H1 (cell line): ENCODE data around the gene ARHGEF1. TPM values are rescaled to one million over a fixed set of nuclear protein-coding genes. Genes with fewer than 3 reads are reported as not detected.

Source experiments
- CTCF ChIA-PET: fragments of 300-600 bp; sonication (Branson Sonifier 250); formaldehyde crosslinking; loops from one replicate; lab custom pipeline; 2021; ENCODE audit not compliant: partially characterized antibody; lab: Charles Lee
- POLR2A ChIA-PET: fragments of 300-600 bp; sonication (Branson Sonifier 250); formaldehyde crosslinking; loops from one replicate; lab custom pipeline; 2021; ENCODE audit warnings: inconsistent platforms; ENCODE audit not compliant: partially characterized antibody; lab: Charles Lee
- DNase-seq, 2 experiments: peaks; one replicate each; pipeline versions ENCODE4 v3.0.0 to v3.0.0-alpha.2; 2010 to 2022; ENCODE audit warnings: low spot score in 2 of 2, low read depth in 1 of 2, mixed read lengths in 1 of 2
- FAIRE-seq: peaks from 2 replicates; lab custom pipeline; 2011; peaks lifted over from hg19 to GRCh38; lab: Jason Lieb, UNC
- H2AFZ ChIP-seq: 2 replicates; pipeline ENCODE4 v1.8.1; 2012; ENCODE audit warnings: low read length, inconsistent platforms
- H2AK5ac ChIP-seq: 2 replicates; pipeline ENCODE4 v1.6.1; 2013; ENCODE audit warnings: low read depth, low read length
- H2BK120ac ChIP-seq: replicated peaks from 2 replicates; pipeline ENCODE3; 2013; ENCODE audit warnings: low read depth, low read length, inconsistent platforms
- H2BK12ac ChIP-seq: 2 replicates; pipeline ENCODE4 v1.6.1; 2013; ENCODE audit warnings: low read depth, low read length
- H2BK15ac ChIP-seq: 2 replicates; pipeline ENCODE4 v1.6.1; 2013; ENCODE audit warnings: low read length
- H2BK20ac ChIP-seq: 2 replicates; pipeline ENCODE4 v1.6.1; 2013; ENCODE audit warnings: low read length
- H2BK5ac ChIP-seq: 2 replicates; pipeline ENCODE4 v1.6.1; 2013; ENCODE audit warnings: low read depth, low read length
- H3K14ac ChIP-seq: 2 replicates; pipeline ENCODE4 v1.6.1; 2013; ENCODE audit warnings: inconsistent platforms; ENCODE audit not compliant: insufficient read length
- H3K18ac ChIP-seq: 2 replicates; pipeline ENCODE4 v1.6.1; 2013; ENCODE audit warnings: low read length; ENCODE audit errors: extremely low read depth
- H3K23ac ChIP-seq: 2 replicates; pipeline ENCODE4 v1.6.1; 2013; ENCODE audit warnings: inconsistent platforms; ENCODE audit not compliant: insufficient read length
- H3K23me2 ChIP-seq: 2 replicates; pipeline ENCODE4 v1.6.1; 2013; ENCODE audit warnings: low read depth, low read length
- H3K27ac ChIP-seq: 2 replicates; pipeline ENCODE4 v1.6.1; 2011; ENCODE audit warnings: low read depth, low read length, inconsistent platforms
- H3K27me3 ChIP-seq, 4 experiments: replicated peaks in 1 of 4; 1 replicate in 1 of 4; 2 replicates in 3 of 4; pipeline versions ENCODE4 v1.6.1 to v1.8.1; 2011 to 2013; ENCODE audit warnings: low read length in 3 of 4, mild to moderate bottlenecking in 3 of 4, inconsistent platforms in 2 of 4, mixed read lengths in 2 of 4, moderate library complexity in 1 of 4; ENCODE audit not compliant: control insufficient read depth in 3 of 4, insufficient read depth in 3 of 4; ENCODE audit errors: extremely low read depth in 1 of 4
- H3K36me3 ChIP-seq, 4 experiments: 2 replicates each; pipeline versions ENCODE4 v1.6.1 to v1.8.1; 2011 to 2013; ENCODE audit warnings: mild to moderate bottlenecking in 4 of 4, low read length in 3 of 4, moderate library complexity in 2 of 4, control low read depth in 1 of 4, inconsistent platforms in 1 of 4; ENCODE audit not compliant: insufficient read depth in 4 of 4, control insufficient read depth in 2 of 4
- H3K4ac ChIP-seq: replicated peaks from 2 replicates; pipeline ENCODE3; 2013; ENCODE audit warnings: low read length, low read depth, mixed read lengths, inconsistent platforms; ENCODE audit not compliant: insufficient read length
- H3K4me1 ChIP-seq, 4 experiments: replicated peaks in 1 of 4; 1 replicate in 1 of 4; 2 replicates in 3 of 4; pipeline versions ENCODE4 v1.6.1 to v1.8.1; 2011 to 2013; ENCODE audit warnings: low read length in 3 of 4, inconsistent platforms in 2 of 4, mixed read lengths in 1 of 4; ENCODE audit not compliant: insufficient read depth in 4 of 4, control insufficient read depth in 3 of 4
- H3K4me2 ChIP-seq, 2 experiments: 2 replicates each; pipeline versions ENCODE4 v1.6.1 to v1.8.1; 2011 to 2013; ENCODE audit warnings: low read depth in 2 of 2, low read length in 2 of 2, control low read depth in 1 of 2, inconsistent platforms in 1 of 2, mild to moderate bottlenecking in 1 of 2; ENCODE audit not compliant: insufficient read depth in 1 of 2
- H3K4me3 ChIP-seq, 4 experiments: fragments of 200-600, 300-600 bp in 1 of 4; sonication (generic), shearing (Covaris generic), sonication (Bioruptor Twin) in 1 of 4; 2 replicates each; pipeline versions ENCODE4 v1.5.1 to v1.8.1; 2011 to 2016; ENCODE audit warnings: low read length in 4 of 4, low read depth in 3 of 4, control low read depth in 2 of 4, inconsistent platforms in 2 of 4, mild to moderate bottlenecking in 2 of 4, mixed read lengths in 1 of 4, moderate library complexity in 1 of 4; ENCODE audit not compliant: insufficient read depth in 2 of 4; ENCODE audit errors: extremely low read depth in 1 of 4
- H3K56ac ChIP-seq: replicated peaks from 2 replicates; pipeline ENCODE3; 2013; ENCODE audit warnings: low read depth, mild to moderate bottlenecking, mixed read lengths, low read length, inconsistent platforms; ENCODE audit not compliant: insufficient read length
- H3K79me1 ChIP-seq: 2 replicates; pipeline ENCODE4 v1.6.1; 2013; ENCODE audit warnings: low read depth, low read length, control low read depth
- H3K79me2 ChIP-seq, 2 experiments: 2 replicates each; pipeline versions ENCODE4 v1.6.1 to v1.8.1; 2012 to 2013; ENCODE audit warnings: low read length in 2 of 2, mild to moderate bottlenecking in 2 of 2, inconsistent platforms in 1 of 2; ENCODE audit not compliant: insufficient read depth in 2 of 2, control insufficient read depth in 1 of 2
- H3K9ac ChIP-seq, 4 experiments: replicated peaks in 1 of 4; 1 replicate in 1 of 4; 2 replicates in 3 of 4; pipeline versions ENCODE4 v1.6.1 to v1.8.1; 2011 to 2013; ENCODE audit warnings: low read depth in 3 of 4, low read length in 3 of 4, control low read depth in 2 of 4, mild to moderate bottlenecking in 2 of 4, moderate library complexity in 2 of 4, inconsistent platforms in 1 of 4; ENCODE audit errors: extremely low read depth in 1 of 4
- H3K9me3 ChIP-seq, 2 experiments: 2 replicates each; pipeline versions ENCODE4 v1.6.1 to v1.8.1; 2012 to 2013; ENCODE audit warnings: mild to moderate bottlenecking in 2 of 2, moderate library complexity in 2 of 2, control low read depth in 1 of 2, inconsistent platforms in 1 of 2, low read depth in 1 of 2, low read length in 1 of 2, mixed read lengths in 1 of 2; ENCODE audit not compliant: insufficient read depth in 2 of 2
- H4K20me1 ChIP-seq, 2 experiments: replicated peaks in 1 of 2; 2 replicates each; pipeline versions ENCODE3 to v1.8.1; 2011 to 2013; ENCODE audit warnings: inconsistent platforms in 2 of 2, low read length in 2 of 2, mild to moderate bottlenecking in 1 of 2; ENCODE audit not compliant: insufficient read depth in 2 of 2, control insufficient read depth in 1 of 2
- H4K5ac ChIP-seq: 2 replicates; pipeline ENCODE4 v1.6.1; 2013; ENCODE audit warnings: low read length, low read depth, mixed read lengths, inconsistent platforms; ENCODE audit not compliant: insufficient read length
- H4K8ac ChIP-seq: 2 replicates; pipeline ENCODE4 v1.8.0; 2013; ENCODE audit warnings: mild to moderate bottlenecking, moderate library complexity, low read length, inconsistent platforms; ENCODE audit not compliant: insufficient read depth; ENCODE audit errors: extremely low read depth
- H4K91ac ChIP-seq: replicated peaks from 2 replicates; pipeline ENCODE3; 2013; ENCODE audit warnings: low read length, mixed read lengths, inconsistent platforms; ENCODE audit not compliant: insufficient read length
- RBBP5 ChIP-seq: IDR thresholded peaks from 2 replicates; pipeline ENCODE4 v1.7.1; 2012; ENCODE audit warnings: low read depth, mild to moderate bottlenecking, inconsistent platforms, low read length, moderate library complexity, borderline replicate concordance
- RNF2 ChIP-seq: fragments of 200-900, 300-1000 bp; sonication (generic); IDR thresholded peaks from 2 replicates; pipeline ENCODE4 v1.7.1; 2016; ENCODE audit warnings: borderline replicate concordance, low read depth, mild to moderate bottlenecking, antibody characterized with exemption, low read length; ENCODE audit not compliant: poor library complexity, severe bottlenecking; ENCODE audit errors: missing control alignments
- TEAD4 ChIP-seq: IDR thresholded peaks from 2 replicates; pipeline ENCODE4 v1.6.1; 2012; ENCODE audit warnings: low read depth, low read length, inconsistent platforms, mixed read lengths
- WGBS, 2 experiments: shearing (Covaris generic) in 1 of 2; methylation state at CpG; one replicate each; pipeline versions ENCODE4 v1.1.6 to v1.1.7; 2013 to 2015; ENCODE audit warnings: low lambda C conversion rate in 2 of 2, mixed read lengths in 2 of 2, inconsistent platforms in 1 of 2, low coverage in 1 of 2, missing lambda C conversion rate in 1 of 2; ENCODE audit not compliant: insufficient replicate concordance in 2 of 2, insufficient coverage in 1 of 2, insufficient read length in 1 of 2; ENCODE audit errors: extremely low coverage in 1 of 2, missing lambda C conversion rate in 1 of 2; 5-methylcytosine and 5-hydroxymethylcytosine counted together
- polyA plus RNA-seq, 7 experiments: library from polyadenylated mRNA; depleted of rRNA in 3 of 7; stranded (reverse) in 5 of 7; unstranded in 2 of 7; fragments of >200 nt in 5 of 7; fragments of 200-250 nt in 2 of 7; gene quantifications; 1 replicate in 5 of 7; 2 replicates in 1 of 7; 4 replicates in 1 of 7; pipeline versions ENCODE4 v1.2.1 to v1.2.3, GENCODE V29; 2011 to 2013; ENCODE audit warnings: missing spikeins in 2 of 7, mixed read lengths in 2 of 7
- total RNA-seq: library from RNA; stranded (reverse); fragmentation: NEBNext Ultra II Directional; extraction: Animal tissue kit (Norgen Biotek cat#: 25700); gene quantifications from 2 replicates; pipeline ENCODE4 v1.2.1, GENCODE V29; 2021

The ARHGEF1 gene
- total and polyA plus RNA-seq, 2 of the 8 experiments (the other 6 are each of a cell fraction or from before 2014, with no cell fraction given): 23.0 to 49.0 TPM

- DNase-seq: no peak
- H3K27ac ChIP-seq: no peak overlapping the region
- no peak overlapping the region for H2BK120ac ChIP-seq
- no peak overlapping the region for H3K4me2 ChIP-seq
- H2AFZ ChIP-seq: no peak overlapping the region
- no peak overlapping the region for H2BK15ac ChIP-seq
- POLR2A ChIA-PET: interaction anchor here (1.5 to 4.1 kb wide), 2 partner anchors 11 to 16 kb away, joined by 6 to 31 read pairs; partner anchors contain the start of gene RPS19
- H2BK20ac ChIP-seq: no peak overlapping the region
- H3K14ac ChIP-seq: no peak overlapping the region
- no peak overlapping the region for H3K4me3 ChIP-seq
- no peaks in the 10 kb centered on the region; a peak in 1 of 7 replicates for H3K4me1 ChIP-seq
- no peak overlapping the region for H4K91ac ChIP-seq
- no peak overlapping the region for H2BK5ac ChIP-seq
- no peak overlapping the region for H2AK5ac ChIP-seq
- no peaks in the 10 kb centered on the region for H3K79me1 ChIP-seq
- H3K9ac ChIP-seq: no peak overlapping the region
- no peak for TF ChIP-seq TEAD4
- no peak for TF ChIP-seq RNF2
- no peak for TF ChIP-seq RBBP5
- TF ChIP-seq, all 59 proteins: peak for 0
- no peak overlapping the region for H3K23ac ChIP-seq
- H2BK12ac ChIP-seq: no peak overlapping the region
- H3K79me2 ChIP-seq: no peaks in the 10 kb centered on the region
- H3K36me3 ChIP-seq: no peaks in the 10 kb centered on the region
- peaks cover 0 to 23% of the 10 kb centered on the region in 2 experiments; a peak in 3 of 4 replicates for H3K9me3 ChIP-seq
- no peak overlapping the region for H3K4ac ChIP-seq
- H3K56ac ChIP-seq: no peak overlapping the region
- no peak overlapping the region for H4K5ac ChIP-seq
- no peaks in the 10 kb centered on the region for H3K23me2 ChIP-seq
- H3K27me3 ChIP-seq: no peaks in the 10 kb centered on the region; a peak in 1 of 7 replicates
- FAIRE-seq: no peak
- WGBS, 2 experiments: 84% methylated on average over 6 of the region's 6 CpGs; no CpG with 5 or more reads in 1 of the 2 experiments
- no peak overlapping the region for H3K18ac ChIP-seq
- CTCF ChIA-PET: interaction anchor here (1.2 to 2.1 kb wide), 3 partner anchors 12 to 56 kb away, joined by 3 to 9 read pairs (median 6); no protein-coding TSS in a partner anchor
- H4K20me1 ChIP-seq: no peaks in the 10 kb centered on the region
- no peak overlapping the region for H4K8ac ChIP-seq
Observed at GRCh38 chr19:41848666-41849065, 34.3 kb upstream of the ARHGEF1 start.
